GM23338 (cell line): ENCODE measurements around the gene RRAS. TPM values are rescaled to one million over a fixed set of nuclear protein-coding genes. Genes with fewer than 3 reads are reported as not detected.

Source experiments
- ATAC-seq: fragments of 200-7000 bp; cut with Tn5 transposase; 3 replicates; pipeline ENCODE4 v1.9.1; 2020
- DNase-seq: peaks from one replicate; pipeline ENCODE4 v3.0.0-alpha.2; 2015; ENCODE audit warnings: low spot score
- H2AFZ ChIP-seq: fragments of 200-600 bp; sonication (generic); 2 replicates; pipeline ENCODE4 v1.8.0; 2016; ENCODE audit warnings: antibody characterized with exemption, mild to moderate bottlenecking, moderate library complexity
- H3F3A ChIP-seq: fragments of 200-600 bp; sonication (generic); replicated peaks from 2 replicates; pipeline ENCODE4 v1.8.0; 2017; ENCODE audit warnings: antibody characterized with exemption, mixed run types, low read depth
- H3K27ac ChIP-seq: fragments of 200-600 bp; sonication (generic); 2 replicates; pipeline ENCODE4 v1.6.1; 2016; ENCODE audit warnings: low read depth
- H3K27me3 ChIP-seq: fragments of 200-600 bp; sonication (generic); 2 replicates; pipeline ENCODE4 v1.8.0; 2016; ENCODE audit warnings: mild to moderate bottlenecking, mixed run types, moderate library complexity; ENCODE audit not compliant: insufficient read depth
- H3K36me3 ChIP-seq: fragments of 200-600 bp; sonication (generic); 2 replicates; pipeline ENCODE4 v1.8.0; 2016; ENCODE audit warnings: mild to moderate bottlenecking; ENCODE audit not compliant: insufficient read depth
- H3K4me1 ChIP-seq: fragments of 200-600 bp; sonication (generic); 2 replicates; pipeline ENCODE4 v1.8.0; 2016; ENCODE audit warnings: mild to moderate bottlenecking, moderate library complexity; ENCODE audit not compliant: insufficient read depth
- H3K4me2 ChIP-seq: fragments of 200-600 bp; sonication (generic); 2 replicates; pipeline ENCODE4 v1.7.1; 2017; ENCODE audit warnings: mixed run types
- H3K4me3 ChIP-seq: fragments of 200-600 bp; sonication (generic); 2 replicates; pipeline ENCODE4 v1.6.1; 2016; ENCODE audit warnings: mixed run types
- H3K79me2 ChIP-seq: fragments of 200-600 bp; sonication (generic); replicated peaks from 2 replicates; pipeline ENCODE4 v1.8.0; 2017; ENCODE audit warnings: mild to moderate bottlenecking; ENCODE audit not compliant: insufficient read depth
- H3K9me2 ChIP-seq: fragments of 200-600 bp; sonication (generic); 2 replicates; pipeline ENCODE4 v1.8.0; 2017; ENCODE audit not compliant: insufficient read depth
- H4K20me1 ChIP-seq: fragments of 200-600 bp; sonication (generic); replicated peaks from 2 replicates; pipeline ENCODE4 v1.8.0; 2017; ENCODE audit warnings: mild to moderate bottlenecking; ENCODE audit not compliant: insufficient read depth
- H3K27ac Mint-ChIP-seq: 2 replicates; pipeline ENCODE4 v1.8.0; 2020; ENCODE audit warnings: inconsistent platforms, mild to moderate bottlenecking, moderate library complexity, mixed read lengths
- H3K27me3 Mint-ChIP-seq: 3 replicates; pipeline ENCODE4 v1.8.0; 2022; ENCODE audit warnings: low read depth, mild to moderate bottlenecking, moderate library complexity, mixed read lengths, inconsistent platforms; ENCODE audit not compliant: insufficient read depth, poor library complexity
- H3K36me3 Mint-ChIP-seq: 3 replicates; pipeline ENCODE4 v1.8.0; 2021; ENCODE audit warnings: low read depth, mild to moderate bottlenecking, inconsistent platforms, moderate library complexity, mixed read lengths
- H3K4me1 Mint-ChIP-seq: 3 replicates; pipeline ENCODE4 v1.8.0; 2020; ENCODE audit warnings: mild to moderate bottlenecking, inconsistent platforms, mixed read lengths
- H3K4me3 Mint-ChIP-seq: 3 replicates; pipeline ENCODE4 v1.8.0; 2021; ENCODE audit warnings: moderate library complexity, mild to moderate bottlenecking, inconsistent platforms, mixed read lengths
- H3K9me3 Mint-ChIP-seq: 3 replicates; pipeline ENCODE4 v1.8.0; 2020; ENCODE audit warnings: moderate library complexity, mild to moderate bottlenecking, inconsistent platforms, mixed read lengths
- CREB1 ChIP-seq: fragments of 250-450 bp; sonication (Bioruptor Pico); IDR thresholded peaks from 2 replicates; pipeline ENCODE4 v1.5.0; 2020; ENCODE audit warnings: low read depth, mild to moderate bottlenecking, moderate library complexity
- CTCF ChIP-seq, 2 experiments: fragments of 200-600 bp in 1 of 2; sonication (generic) in 1 of 2; conservative IDR thresholded peaks; 2 replicates each; pipeline versions ENCODE4 v1.5.1 to v1.6.1; 2016 to 2017; ENCODE audit warnings: antibody characterized with exemption in 2 of 2, low read depth in 2 of 2, mild to moderate bottlenecking in 2 of 2, moderate library complexity in 1 of 2
- ETS1 ChIP-seq: IDR thresholded peaks from 2 replicates; pipeline ENCODE4 v1.6.1; 2016; ENCODE audit warnings: antibody characterized with exemption
- NANOG ChIP-seq: IDR thresholded peaks from 2 replicates; pipeline ENCODE4 v1.6.1; 2016; ENCODE audit warnings: antibody characterized with exemption, borderline replicate concordance
- POLR2AphosphoS5 ChIP-seq: IDR thresholded peaks from 2 replicates; pipeline ENCODE4 v1.6.1; 2016; ENCODE audit warnings: antibody characterized with exemption, low read depth
- ZNF114 ChIP-seq: fragments of 250-450 bp; sonication (Bioruptor Pico); IDR thresholded peaks from 2 replicates; pipeline ENCODE4 v1.5.0; 2020; ENCODE audit warnings: mild to moderate bottlenecking, moderate library complexity
- ZNF331 ChIP-seq: fragments of 250-450 bp; sonication (Bioruptor Pico); IDR thresholded peaks from 2 replicates; pipeline ENCODE4 v1.5.0; 2020; ENCODE audit warnings: low read depth, mild to moderate bottlenecking, moderate library complexity
- polyA plus RNA-seq: library from polyadenylated mRNA; unstranded; fragments of >200 nt; fragmentation: Nextera tagmentation; extraction: Ambion mirVana; gene quantifications from 2 replicates; pipeline ENCODE4 v1.2.1, GENCODE V29; 2016
- total RNA-seq: library from RNA; depleted of rRNA; stranded (reverse); fragments of >200 nt; shearing (Covaris generic); gene quantifications from 2 replicates; pipeline ENCODE4 v1.2.3, GENCODE V29; 2014

RRAS gene
- total and polyA plus RNA-seq, 2 experiments from 2014 or later, result 9.3 to 30.0 TPM

- TF ChIP-seq CTCF (conservative IDR thresholded peaks at IDR 0.05; ENCODE audit: low read depth in 2 of 2) (0 out of 4 replicates have a peak, but pooled peaks of 1 of the 2 experiments have one; percentile 8), NANOG (no peak)
- H3K79me2 ChIP-seq, result peaks cover 26% of the 10 kb centered on the region
- peak overlapping the region; percentile 96 for H3K27ac Mint-ChIP-seq
- peaks cover 36% of the 10 kb centered on the region for H3K27me3 Mint-ChIP-seq
- peak overlapping the region; percentile 97 for H3K4me3 Mint-ChIP-seq
- H4K20me1 ChIP-seq, result peaks cover 13% of the 10 kb centered on the region
- ATAC-seq (no peak), DNase-seq (peak; percentile 54)
- H3K9me3 Mint-ChIP-seq, result no peaks in the 10 kb centered on the region
- peaks cover 21% of the 10 kb centered on the region for H3F3A ChIP-seq
- no peaks in the 10 kb centered on the region; the same call in 1 of the 2 replicates for H3K36me3 ChIP-seq
- H3K9me2 ChIP-seq, result no peaks in the 10 kb centered on the region
- peak overlapping the region; percentile 83 for H3K4me2 ChIP-seq
- H3K27ac ChIP-seq, result peak overlapping the region; percentile 96
- H2AFZ ChIP-seq, result peak overlapping the region; percentile 89; the same call in 1 of the 2 replicates
- peak overlapping the region; percentile 100 for H3K4me3 ChIP-seq
- peaks cover 23% of the 10 kb centered on the region for H3K36me3 Mint-ChIP-seq
- peaks cover 49% of the 10 kb centered on the region for H3K4me1 Mint-ChIP-seq
- peaks cover 11% of the 10 kb centered on the region; the same call in 1 of the 2 replicates for H3K27me3 ChIP-seq
- peaks cover 39% of the 10 kb centered on the region for H3K4me1 ChIP-seq
These were observed 2.6 kb upstream of the RRAS start for GRCh38 chr19:49642492-49643035.

- H3K4me3 Mint-ChIP-seq, result peak within 1 kb of the TSS; percentile 97
- H3K27ac ChIP-seq, result peak within 1 kb of the TSS; percentile 100
- TF ChIP-seq ETS1, result peak; percentile 99
- no peak for TF ChIP-seq ZNF114 (CRISPR knock-in tag)
- no peak for TF ChIP-seq ZNF331
- peak; percentile 96 for TF ChIP-seq CREB1 (CRISPR knock-in tag)
- no peak for TF ChIP-seq NANOG
- TF ChIP-seq POLR2AphosphoS5, result peak; percentile 50; the same call in 1 of the 2 replicates
- H3K36me3 ChIP-seq, result no peaks in the 10 kb centered on the region; the same call in 1 of the 2 replicates
- peak within 1 kb of the TSS; percentile 100 for H3K4me3 ChIP-seq
- DNase-seq, result peak; percentile 99
- H3K36me3 Mint-ChIP-seq, result peaks cover 17% of the 10 kb centered on the region
- peaks cover 26% of the 10 kb centered on the region for H3K79me2 ChIP-seq
- peak within 1 kb of the TSS; percentile 89; the same call in 1 of the 2 replicates for H2AFZ ChIP-seq
- H3K9me3 Mint-ChIP-seq, result no peaks in the 10 kb centered on the region
- H3K4me1 Mint-ChIP-seq, result peaks cover 51% of the 10 kb centered on the region
- peaks cover 36% of the 10 kb centered on the region for H3K27me3 Mint-ChIP-seq
- H3K4me2 ChIP-seq, result peak within 1 kb of the TSS; percentile 90
- ATAC-seq, result peak; percentile 31
- peaks cover 13% of the 10 kb centered on the region for H4K20me1 ChIP-seq
- peaks cover 11% of the 10 kb centered on the region; the same call in 1 of the 2 replicates for H3K27me3 ChIP-seq
- H3K9me2 ChIP-seq, result no peaks in the 10 kb centered on the region
- peaks cover 40% of the 10 kb centered on the region for H3K4me1 ChIP-seq
- H3F3A ChIP-seq, result peaks cover 21% of the 10 kb centered on the region
- H3K27ac Mint-ChIP-seq, result peak within 1 kb of the TSS; percentile 100
These were observed 1.9 kb upstream of the RRAS start, which contains the start of gene SCAF1 for GRCh38 chr19:49641688-49642491. Gene SCAF1, plus strand, starts transcription at chr19:49642209. Its CDS starts 2,818 bp downstream, at chr19:49645027.
